Psoas muscle (tissue), 8 donors: Measurements from ENCODE around the gene SLC26A3. TPM values are rescaled to one million over a fixed set of nuclear protein-coding genes. Genes with fewer than 3 reads are reported as not detected.

Source experiments
- ATAC-seq, 4 donors: fragments of 200-7000 bp; cut with Tn5 transposase; one replicate each; pipeline ENCODE4 v1.9.1; 2020; ENCODE audit warnings: moderate library complexity in 3 of 4, mild to moderate bottlenecking in 2 of 4
- DNase-seq, 2 donors: peaks; one replicate each; pipeline ENCODE4 v3.0.0-alpha.2; 2020
- H3K27ac ChIP-seq: fragments of 200-600 bp; one replicate; pipeline ENCODE4 v1.8.0; 2022
- H3K27me3 ChIP-seq, 3 donors: fragments of 200-600 bp in 1 of 3; one replicate each; pipeline versions ENCODE4 v1.6.1 to v1.8.0; 2013 to 2022; ENCODE audit warnings: low read length in 2 of 3, mild to moderate bottlenecking in 2 of 3, moderate library complexity in 1 of 3; ENCODE audit not compliant: insufficient read depth in 3 of 3
- H3K36me3 ChIP-seq, 2 donors: fragments of 200-600 bp in 1 of 2; one replicate each; pipeline versions ENCODE4 v1.6.1 to v1.8.0; 2013 to 2022; ENCODE audit warnings: low read depth in 1 of 2, mild to moderate bottlenecking in 1 of 2, moderate library complexity in 1 of 2; ENCODE audit not compliant: insufficient read depth in 1 of 2
- H3K4me1 ChIP-seq: fragments of 200-600 bp; one replicate; pipeline ENCODE4 v1.8.0; 2022
- H3K4me3 ChIP-seq: fragments of 200-600 bp; one replicate; pipeline ENCODE4 v1.8.0; 2022; ENCODE audit warnings: mild to moderate bottlenecking
- H3K9me3 ChIP-seq: fragments of 200-600 bp; one replicate; pipeline ENCODE4 v1.8.0; 2022
- WGBS, 3 donors: extraction: QIAGEN DNeasy Blood & Tissue Kit; methylation state at CpG; one replicate each; pipeline versions ENCODE4 v1.1.6 to v1.1.7; 2013; 5-methylcytosine and 5-hydroxymethylcytosine counted together
- intact Hi-C, 2 donors: fragments of 100-400 bp; cut with DNase I; formaldehyde crosslinking; loops; one replicate each; pipeline versions ENCODE4 v1.11.0 to v1.14.2; 2022
- polyA plus RNA-seq, 3 donors: library from polyadenylated mRNA; stranded (reverse); fragments of 200-250 nt; gene quantifications; one replicate each; pipeline ENCODE4 v1.2.3, GENCODE V29; 2013
- total RNA-seq, 4 donors: library from RNA; stranded (reverse); fragmentation: NEBNext Ultra II Directional in 2 of 4; extraction: Animal tissue kit (Norgen Biotek cat#: 25700) in 2 of 4; gene quantifications; one replicate each; pipeline versions ENCODE4 v1.2.1 to v1.2.4, GENCODE V29; 2021 to 2023
- TF ChIP-seq, protein P1 (sequence below): fragments of 200-600 bp; IDR thresholded peaks from one replicate; pipeline ENCODE4 v1.8.0; 2022; ENCODE audit warnings: antibody characterized with exemption
- donor health status: healthy with polysubstance abuse.
- donor health status: DM: no; HTN: no; CAD: no; lungs with moderate emphysema.
- donor health status: Bipolar disorder and iron deficiency.
- donor health status: healthy.
- donor health status: DM: yes; HTN: yes; CAD: no.
- donor health status: DM: no; HTN: no; CAD: no.
- donor health status: DM: no; HTN: no; CAD: no.
- donor health status: DM: yes; HTN: yes; CAD: no.

The SLC26A3 gene
- total and polyA plus RNA-seq, 7 donors = 0.10 to 0.29 (median 0.18) TPM; not detected in 3

DNA sequence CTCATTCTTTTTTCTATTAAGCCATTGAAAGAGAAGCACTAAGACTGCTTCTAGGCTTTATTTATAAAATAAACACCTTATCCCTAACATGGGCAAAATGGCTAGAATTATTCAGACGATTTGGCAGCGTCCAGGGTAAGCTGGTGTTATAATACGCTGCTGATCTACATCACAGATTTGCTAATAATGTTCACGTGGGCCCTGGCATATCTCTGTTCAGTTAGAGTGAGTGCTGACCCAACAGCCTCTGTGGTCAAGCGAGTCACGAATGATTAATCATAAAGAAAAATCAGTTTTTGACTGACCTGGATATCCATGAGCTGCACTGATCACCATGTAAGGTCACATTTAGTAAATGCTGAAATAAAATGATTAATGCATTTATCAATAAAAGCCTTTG is 87.5 kb downstream of the SLC26A3 start:
- TF ChIP-seq, protein P1, sequence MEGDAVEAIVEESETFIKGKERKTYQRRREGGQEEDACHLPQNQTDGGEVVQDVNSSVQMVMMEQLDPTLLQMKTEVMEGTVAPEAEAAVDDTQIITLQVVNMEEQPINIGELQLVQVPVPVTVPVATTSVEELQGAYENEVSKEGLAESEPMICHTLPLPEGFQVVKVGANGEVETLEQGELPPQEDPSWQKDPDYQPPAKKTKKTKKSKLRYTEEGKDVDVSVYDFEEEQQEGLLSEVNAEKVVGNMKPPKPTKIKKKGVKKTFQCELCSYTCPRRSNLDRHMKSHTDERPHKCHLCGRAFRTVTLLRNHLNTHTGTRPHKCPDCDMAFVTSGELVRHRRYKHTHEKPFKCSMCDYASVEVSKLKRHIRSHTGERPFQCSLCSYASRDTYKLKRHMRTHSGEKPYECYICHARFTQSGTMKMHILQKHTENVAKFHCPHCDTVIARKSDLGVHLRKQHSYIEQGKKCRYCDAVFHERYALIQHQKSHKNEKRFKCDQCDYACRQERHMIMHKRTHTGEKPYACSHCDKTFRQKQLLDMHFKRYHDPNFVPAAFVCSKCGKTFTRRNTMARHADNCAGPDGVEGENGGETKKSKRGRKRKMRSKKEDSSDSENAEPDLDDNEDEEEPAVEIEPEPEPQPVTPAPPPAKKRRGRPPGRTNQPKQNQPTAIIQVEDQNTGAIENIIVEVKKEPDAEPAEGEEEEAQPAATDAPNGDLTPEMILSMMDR = no peak
- no peak for ATAC-seq
- WGBS, 3 donors = 87 to 93% (median 90%) methylated on average over 6 of the region's 6 CpGs
- intact Hi-C loops = no loop called here
- Histone ChIP-seq H3K9me3 (no peaks in the 10 kb centered on the region), H3K27me3 (no peaks in the 10 kb centered on the region), H3K36me3 (no peaks in the 10 kb centered on the region), H3K27ac (no peak overlapping the region), H3K4me1 (no peaks in the 10 kb centered on the region), H3K4me3 (no peak overlapping the region)
- no peak for DNase-seq

Other genes starting within 250 kb of the SLC26A3 start
- gene COG5, start 239.3 kb downstream of the SLC26A3 start, total RNA-seq = 10 to 100 TPM; 18.8 to 35.1 (median 20.5) TPM
- gene COG5, start 239.3 kb downstream of the SLC26A3 start, polyA plus RNA-seq = 10 to 100 TPM in 1 of 3 donors, 1 to 10 TPM in 2; 4.8 to 13.5 (median 6.5) TPM
- gene DUS4L, start 239.3 kb downstream of the SLC26A3 start, total RNA-seq = 1 to 10 TPM; 3.3 to 4.9 (median 4.3) TPM
- gene DUS4L, start 239.3 kb downstream of the SLC26A3 start, polyA plus RNA-seq = 1 to 10 TPM; 1.6 to 4.3 (median 2.0) TPM
- 10 to 100 TPM; 48.5 to 72.6 (median 58.0) TPM for gene BCAP29, start 223.0 kb downstream of the SLC26A3 start, total RNA-seq
- 10 to 100 TPM; 37.4 to 54.8 (median 50.5) TPM for gene BCAP29, start 223.0 kb downstream of the SLC26A3 start, polyA plus RNA-seq
- under 1 TPM; 0.08 to 0.94 (median 0.26) TPM for gene SLC26A4, start 142.4 kb downstream of the SLC26A3 start, total RNA-seq
- gene SLC26A4, start 142.4 kb downstream of the SLC26A3 start, polyA plus RNA-seq = under 1 TPM; 0.10 to 0.22 (median 0.13) TPM
- 10 to 100 TPM; 21.0 to 32.6 (median 26.1) TPM for gene CBLL1, start 59.1 kb downstream of the SLC26A3 start, total RNA-seq
- 10 to 100 TPM; 10.1 to 23.8 (median 11.3) TPM for gene CBLL1, start 59.1 kb downstream of the SLC26A3 start, polyA plus RNA-seq
- 100 to 1,000 TPM; 148 to 219 (median 161) TPM for gene DLD, start 88.0 kb upstream of the SLC26A3 start, total RNA-seq
- 100 to 1,000 TPM; 136 to 284 (median 183) TPM for gene DLD, start 88.0 kb upstream of the SLC26A3 start, polyA plus RNA-seq
- 10 to 100 TPM; 23.7 to 43.6 (median 26.4) TPM for gene LAMB1, start 199.9 kb upstream of the SLC26A3 start, total RNA-seq
- gene LAMB1, start 199.9 kb upstream of the SLC26A3 start, polyA plus RNA-seq = 10 to 100 TPM; 17.0 to 45.9 (median 25.8) TPM